Mucosa of stomach (tissue), 1 donor: ENCODE data around the gene NHP2.
"Not testable (repeated sequence)": the region's sequence is repeated elsewhere in the genome, so short reads cannot be mapped to it uniquely, and the experiment has no call there.

ENCODE experiments used
- H3K27me3 ChIP-seq: one replicate; pipeline ENCODE4 v1.7.0; 2013; ENCODE audit warnings: mild to moderate bottlenecking, low read length; ENCODE audit not compliant: control insufficient read depth, insufficient read depth
- H3K36me3 ChIP-seq: one replicate; pipeline ENCODE4 v1.7.0; 2013; ENCODE audit warnings: low read length; ENCODE audit not compliant: control insufficient read depth, insufficient read depth
- H3K4me1 ChIP-seq: one replicate; pipeline ENCODE4 v1.7.0; 2013; ENCODE audit warnings: mild to moderate bottlenecking, low read length; ENCODE audit not compliant: control insufficient read depth, insufficient read depth
- H3K4me3 ChIP-seq: one replicate; pipeline ENCODE4 v1.7.0; 2013; ENCODE audit warnings: low read length
- H3K9ac ChIP-seq: one replicate; pipeline ENCODE4 v1.7.0; 2013; ENCODE audit warnings: mild to moderate bottlenecking, low read length, moderate library complexity
- H3K9me3 ChIP-seq: one replicate; pipeline ENCODE4 v1.7.0; 2013; ENCODE audit warnings: mild to moderate bottlenecking, low read length, moderate library complexity; ENCODE audit not compliant: control insufficient read depth
- donor health status: Pancreatic carcinoma.

The NHP2 gene

GRCh38 chr5:178143901-178144300 is 9.8 kb downstream of the NHP2 start:
- H3K36me3 ChIP-seq: peaks cover 31% of the 10 kb centered on the region
- H3K27me3 ChIP-seq: no peaks in the 10 kb centered on the region
- H3K9me3 ChIP-seq: no peaks in the 10 kb centered on the region
- no peak overlapping the region for H3K9ac ChIP-seq
- H3K4me3 ChIP-seq: no peak overlapping the region
- H3K4me1 ChIP-seq: no peaks in the 10 kb centered on the region

DNA sequence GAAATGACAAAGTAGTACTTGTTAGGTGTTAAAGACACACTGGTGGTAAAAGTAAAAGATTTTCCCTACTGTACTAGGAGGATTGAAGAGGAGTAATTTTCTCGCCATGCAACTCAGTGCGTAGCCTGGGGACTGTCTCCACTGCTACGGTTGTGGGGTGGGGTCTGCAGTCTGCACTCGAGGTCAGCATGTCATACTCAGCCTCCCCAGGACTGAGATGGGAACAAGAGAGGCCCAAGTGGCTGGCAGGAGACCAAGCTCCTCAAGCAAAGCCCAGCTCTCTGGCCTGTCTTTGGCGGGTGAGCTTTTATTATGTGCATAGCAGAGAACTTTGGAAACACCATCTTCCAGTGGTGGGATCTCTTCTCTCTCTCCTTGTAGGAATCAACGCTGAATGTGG is 10.4 kb downstream of the NHP2 start:
- H3K36me3 ChIP-seq: peaks cover 26% of the 10 kb centered on the region
- H3K27me3 ChIP-seq: no peaks in the 10 kb centered on the region
- no peaks in the 10 kb centered on the region for H3K9me3 ChIP-seq
- no peaks in the 10 kb centered on the region for H3K4me1 ChIP-seq
- no peak overlapping the region for H3K9ac ChIP-seq
- H3K4me3 ChIP-seq: no peak overlapping the region

- H3K9ac ChIP-seq: no peak overlapping the region
- H3K36me3 ChIP-seq: peaks cover 20% of the 10 kb centered on the region
- H3K4me3 ChIP-seq: no peak overlapping the region
- H3K4me1 ChIP-seq: no peaks in the 10 kb centered on the region
- no peaks in the 10 kb centered on the region for H3K27me3 ChIP-seq
- no peaks in the 10 kb centered on the region for H3K9me3 ChIP-seq
These were observed 11.0 kb downstream of the NHP2 start for GRCh38 chr5:178142642-178143041.

- H3K36me3 ChIP-seq: peaks cover 12% of the 10 kb centered on the region
- no peaks in the 10 kb centered on the region for H3K4me1 ChIP-seq
- H3K4me3 ChIP-seq: no peak overlapping the region
- no peaks in the 10 kb centered on the region for H3K9me3 ChIP-seq
- H3K27me3 ChIP-seq: no peaks in the 10 kb centered on the region
- H3K9ac ChIP-seq: no peak overlapping the region
These were observed 12.1 kb downstream of the NHP2 start for GRCh38 chr5:178141550-178141949.

DNA sequence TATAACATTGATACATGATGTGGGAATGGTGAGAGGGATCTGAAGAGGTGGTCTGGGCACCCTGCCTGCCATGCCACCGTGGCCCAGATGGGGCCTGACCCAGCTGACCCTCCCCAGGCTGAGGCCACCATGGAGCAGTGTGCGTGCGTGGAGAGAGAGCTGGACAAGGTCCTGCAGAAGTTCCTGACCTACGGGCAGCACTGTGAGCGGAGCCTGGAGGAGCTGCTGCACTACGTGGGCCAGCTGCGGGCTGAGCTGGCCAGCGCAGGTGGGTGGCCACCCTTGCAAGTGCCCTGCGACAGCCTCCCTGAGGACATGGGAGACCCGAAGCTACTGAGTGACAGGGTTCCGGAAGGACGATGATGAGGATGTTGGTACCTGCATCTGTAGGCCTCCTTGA is 15.7 kb downstream of the NHP2 start:
- Histone ChIP-seq H3K9me3 (no peaks in the 10 kb centered on the region), H3K27me3 (no peaks in the 10 kb centered on the region), H3K4me1 (no peaks in the 10 kb centered on the region), H3K36me3 (peaks cover 9% of the 10 kb centered on the region), H3K9ac (no peak overlapping the region), H3K4me3 (no peak overlapping the region)

- no peaks in the 10 kb centered on the region for H3K9me3 ChIP-seq
- H3K36me3 ChIP-seq: peaks cover 9% of the 10 kb centered on the region
- no peak overlapping the region for H3K9ac ChIP-seq
- no peak overlapping the region for H3K4me3 ChIP-seq
- no peaks in the 10 kb centered on the region for H3K27me3 ChIP-seq
- no peaks in the 10 kb centered on the region for H3K4me1 ChIP-seq
These were observed 16.7 kb downstream of the NHP2 start for GRCh38 chr5:178136990-178137389.

DNA sequence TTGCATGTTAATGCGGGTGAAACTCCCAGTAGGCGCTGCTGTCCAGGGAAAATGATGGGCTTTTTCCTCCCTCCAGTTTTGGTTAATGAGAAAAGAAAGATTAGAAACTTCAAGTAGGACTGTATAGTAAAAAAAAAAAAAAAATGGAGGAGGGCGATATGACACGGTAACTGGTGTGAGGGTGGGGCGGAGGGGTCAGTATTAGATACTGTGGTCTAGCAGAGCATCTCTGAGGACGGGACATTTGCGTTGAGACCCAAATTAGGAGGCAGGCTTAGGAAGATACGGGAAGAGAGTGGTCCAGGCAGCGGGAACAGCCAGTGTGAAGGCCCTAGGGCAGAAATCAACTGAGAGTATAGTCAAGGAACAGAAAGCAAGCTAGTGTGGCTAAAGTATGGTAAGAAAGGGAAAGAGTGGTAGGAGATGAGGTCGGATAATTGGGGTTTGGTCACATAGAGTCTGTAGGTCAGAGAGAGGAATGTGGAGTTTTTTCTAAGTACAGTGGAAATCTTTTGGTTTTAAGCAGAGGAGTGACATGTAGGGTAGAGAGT is 22.2 kb downstream of the NHP2 start:
- Histone ChIP-seq H3K27me3 (no peaks in the 10 kb centered on the region), H3K4me3 (peak overlapping the region; percentile 78), H3K9ac (peak overlapping the region; percentile 87), H3K4me1 (no peaks in the 10 kb centered on the region), H3K36me3 (peaks cover 4% of the 10 kb centered on the region), H3K9me3 (no peaks in the 10 kb centered on the region)

- Histone ChIP-seq H3K9me3 (no peaks in the 10 kb centered on the region), H3K27me3 (no peaks in the 10 kb centered on the region), H3K9ac (peak within 1 kb of the TSS; percentile 87), H3K4me3 (peak within 1 kb of the TSS; percentile 78), H3K4me1 (no peaks in the 10 kb centered on the region), H3K36me3 (peaks cover under 1% of the 10 kb centered on the region)
These were observed 22.9 kb downstream of the NHP2 start, which contains the start of gene RMND5B for GRCh38 chr5:178130576-178131445. RMND5B (plus strand) TSS chr5:178131014; CDS start chr5:178138120, 7,106 bp downstream.

DNA sequence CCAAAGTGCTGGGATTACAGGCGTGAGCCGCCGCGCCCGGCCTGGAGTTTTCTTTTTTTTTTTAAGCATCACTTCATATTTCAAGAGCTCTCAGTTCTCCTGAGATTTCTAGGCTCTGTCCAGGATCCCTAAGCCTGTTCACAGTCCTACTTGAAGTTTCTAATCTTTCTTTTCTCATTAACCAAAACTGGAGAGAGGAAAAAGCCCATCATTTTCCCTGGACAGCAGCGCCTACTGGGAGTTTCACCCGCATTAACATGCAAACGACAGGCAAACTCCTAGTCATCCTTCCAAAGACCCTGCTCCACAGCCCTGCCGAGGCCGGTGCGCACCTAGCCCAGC is 23.5 kb downstream of the NHP2 start:
- peak overlapping the region; percentile 87 for H3K9ac ChIP-seq
- not testable (repeated sequence) for H3K9me3 ChIP-seq, H3K4me1 ChIP-seq, H3K27me3 ChIP-seq, H3K36me3 ChIP-seq
- peak overlapping the region; percentile 78 for H3K4me3 ChIP-seq

- no peak overlapping the region for H3K4me3 ChIP-seq
- no peak overlapping the region for H3K9ac ChIP-seq
- no peaks in the 10 kb centered on the region for H3K36me3 ChIP-seq
- H3K4me1 ChIP-seq: peaks cover under 1% of the 10 kb centered on the region
- H3K27me3 ChIP-seq: no peaks in the 10 kb centered on the region
- no peaks in the 10 kb centered on the region for H3K9me3 ChIP-seq
These were observed 24.4 kb downstream of the NHP2 start for GRCh38 chr5:178129296-178129695.

GRCh38 chr5:178127300-178128009 is 26.2 kb downstream of the NHP2 start:
- peaks cover 12% of the 10 kb centered on the region for H3K4me1 ChIP-seq
- not testable (repeated sequence) for H3K36me3 ChIP-seq, H3K9ac ChIP-seq, H3K9me3 ChIP-seq, H3K27me3 ChIP-seq, H3K4me3 ChIP-seq

GRCh38 chr5:178126556-178126955 is 27.1 kb downstream of the NHP2 start:
- no peak overlapping the region for H3K4me3 ChIP-seq
- H3K27me3 ChIP-seq: no peaks in the 10 kb centered on the region
- H3K4me1 ChIP-seq: peaks cover 12% of the 10 kb centered on the region
- no peak overlapping the region for H3K9ac ChIP-seq
- H3K36me3 ChIP-seq: no peaks in the 10 kb centered on the region
- no peaks in the 10 kb centered on the region for H3K9me3 ChIP-seq
